Stimulated activated CD4-positive, alpha-beta T cell treated with anti-CD3 and anti-CD28 coated beads, Interleukin-4, amount 100 ng/mL, for 4 hours (primary cell): ENCODE results near the gene ZNF138.
A peak's percentile ranks its signal among the peaks of the same experiment; 100 is the strongest.
"Not testable (repeated sequence)": the region's sequence is repeated elsewhere in the genome, so short reads cannot be mapped to it uniquely, and the experiment has no call there.

Experiments
- DNase-seq, 2 experiments: peaks; one replicate each; pipeline ENCODE4 v3.0.0-alpha.2; 2020

Gene ZNF138

GRCh38 chr7:64794171-64794844, at the start of gene ZNF138:
Gene ZNF138, plus strand, starts transcription at chr7:64794428. Its CDS starts 141 bp downstream, at chr7:64794569.
- peak; percentile 89 to 92 for DNase-seq

- no peak for DNase-seq
Measured at GRCh38 chr7:64744680-64745079, 49.5 kb upstream of the ZNF138 start.

- no peak for DNase-seq
Measured at GRCh38 chr7:64747802-64748201, 46.4 kb upstream of the ZNF138 start.

- no peak for DNase-seq
Measured at GRCh38 chr7:64753032-64753431, 41.2 kb upstream of the ZNF138 start.

- DNase-seq: no peak
Measured at GRCh38 chr7:64755865-64756264, 38.4 kb upstream of the ZNF138 start.

GRCh38 chr7:64758151-64758550, 36.1 kb upstream of the ZNF138 start:
- no peak for DNase-seq

GRCh38 chr7:64768824-64769223, 25.4 kb upstream of the ZNF138 start:
- no peak for DNase-seq

- no peak for DNase-seq
Measured at GRCh38 chr7:64774204-64774842, 19.9 kb upstream of the ZNF138 start.

GRCh38 chr7:64775289-64775688, 18.9 kb upstream of the ZNF138 start:
- no peak for DNase-seq

- DNase-seq: not testable (repeated sequence)
Measured at GRCh38 chr7:64784842-64785241, 9.4 kb upstream of the ZNF138 start.

GRCh38 chr7:64787295-64787694, 6.9 kb upstream of the ZNF138 start:
- DNase-seq: no peak

- DNase-seq: not testable (repeated sequence)
Measured at GRCh38 chr7:64789241-64789640, 5.0 kb upstream of the ZNF138 start.

GRCh38 chr7:64793106-64793755, 997 bp upstream of the ZNF138 start:
- DNase-seq: no peak

GRCh38 chr7:64795176-64795575, 948 bp downstream of the ZNF138 start:
- no peak for DNase-seq

GRCh38 chr7:64799169-64799568, 4.9 kb downstream of the ZNF138 start:
- DNase-seq: not testable (repeated sequence)

- DNase-seq: no peak
Measured at GRCh38 chr7:64802699-64803098, 8.5 kb downstream of the ZNF138 start.

GRCh38 chr7:64807731-64808365, 13.6 kb downstream of the ZNF138 start:
- DNase-seq: no peak

GRCh38 chr7:64811767-64812166, 17.5 kb downstream of the ZNF138 start:
- DNase-seq: no peak

- DNase-seq: no peak
Measured at GRCh38 chr7:64830926-64831325, 36.7 kb downstream of the ZNF138 start.

GRCh38 chr7:64832136-64832535, 37.9 kb downstream of the ZNF138 start:
- DNase-seq: no peak

- no peak for DNase-seq
Measured at GRCh38 chr7:64834989-64835388, 40.8 kb downstream of the ZNF138 start.

GRCh38 chr7:64835856-64836255, 41.6 kb downstream of the ZNF138 start:
- DNase-seq: not testable (repeated sequence)

- DNase-seq: not testable (repeated sequence)
Measured at GRCh38 chr7:64838051-64838450, 43.8 kb downstream of the ZNF138 start.

GRCh38 chr7:64838691-64839090, 44.5 kb downstream of the ZNF138 start:
- no peak for DNase-seq
